ENCODE results near the gene PRLR. TPM values are rescaled to one million over a fixed set of nuclear protein-coding genes. Genes with fewer than 3 reads are reported as not detected.

Gene PRLR
- total and polyA plus RNA-seq, 2 experiments from 2014 or later: 0.31 to 2.2 TPM

DNA sequence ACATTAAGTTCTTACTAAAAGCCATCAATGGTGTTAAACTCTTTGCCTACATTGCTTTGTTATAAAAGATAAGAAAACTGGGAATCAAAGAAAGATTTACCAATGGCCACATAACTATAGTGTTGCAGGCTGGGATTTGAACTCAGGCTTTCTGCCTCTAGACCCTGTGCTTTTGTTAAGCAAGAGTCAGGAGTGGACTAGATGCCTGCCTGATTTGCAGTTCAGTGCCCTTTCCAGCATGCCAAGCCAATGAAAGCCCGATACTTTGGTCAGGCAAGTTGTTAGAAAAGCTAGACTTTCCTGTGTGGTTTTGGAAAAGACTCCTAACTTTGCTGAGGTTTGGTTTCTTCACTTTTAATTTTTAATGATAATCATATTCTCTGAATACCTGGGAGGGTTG, 161.1 kb downstream of the PRLR start (continued):
- TF ChIP-seq EZH2 (IDR thresholded peaks at IDR 0.05; ENCODE audit: low read depth, unreplicated experiment) (no peak), CREB1 (CRISPR knock-in tag; IDR thresholded peaks at IDR 0.05; ENCODE audit: low read depth) (no peak), EZH2phosphoT487 (IDR thresholded peaks at IDR 0.05; ENCODE audit: unreplicated experiment) (no peak)

- H3K27me3 Mint-ChIP-seq (ENCODE audit: insufficient read depth, low read depth, poor library complexity): peaks cover 5% of the 10 kb centered on the region
- no peaks in the 10 kb centered on the region for H3K9me3 Mint-ChIP-seq
- DNase-seq (ENCODE audit: low spot score): no peak
- Histone ChIP-seq H3K36me3 (ENCODE audit: insufficient read depth) (no peaks in the 10 kb centered on the region), H3F3A (replicated peaks; ENCODE audit: low read depth) (no peaks in the 10 kb centered on the region), H3K27ac (ENCODE audit: low read depth) (no peak overlapping the region), H3K4me2 (no peak overlapping the region), H3K9me2 (ENCODE audit: insufficient read depth) (no peaks in the 10 kb centered on the region), H3K4me3 (no peak overlapping the region), H3K4me1 (ENCODE audit: insufficient read depth) (no peaks in the 10 kb centered on the region), H3K79me2 (replicated peaks; ENCODE audit: insufficient read depth) (no peaks in the 10 kb centered on the region), H4K20me1 (replicated peaks; ENCODE audit: insufficient read depth) (no peaks in the 10 kb centered on the region), H2AFZ (no peak overlapping the region), H3K27me3 (ENCODE audit: insufficient read depth) (no peaks in the 10 kb centered on the region)
- no peaks in the 10 kb centered on the region for H3K4me1 Mint-ChIP-seq
- no peaks in the 10 kb centered on the region for H3K36me3 Mint-ChIP-seq (ENCODE audit: low read depth)
- ATAC-seq: no peak
- no peak overlapping the region for H3K4me3 Mint-ChIP-seq
- TF ChIP-seq ZNF462 (CRISPR knock-in tag; IDR thresholded peaks at IDR 0.05) (no peak), ZNF114 (CRISPR knock-in tag; IDR thresholded peaks at IDR 0.05) (no peak), CREB1 (CRISPR knock-in tag; IDR thresholded peaks at IDR 0.05; ENCODE audit: low read depth) (no peak), ZNF331 (CRISPR knock-in tag; IDR thresholded peaks at IDR 0.05; ENCODE audit: low read depth) (no peak), STAT1 (IDR thresholded peaks at IDR 0.05; ENCODE audit: unreplicated experiment) (no peak), ETS1 (IDR thresholded peaks at IDR 0.05) (no peak), POLR2AphosphoS5 (IDR thresholded peaks at IDR 0.05; ENCODE audit: low read depth) (no peak), NANOG (IDR thresholded peaks at IDR 0.05; ENCODE audit: borderline replicate concordance) (no peak), EZH2phosphoT487 (IDR thresholded peaks at IDR 0.05; ENCODE audit: unreplicated experiment) (no peak), EZH2 (IDR thresholded peaks at IDR 0.05; ENCODE audit: low read depth, unreplicated experiment) (no peak), JUNB (IDR thresholded peaks at IDR 0.05; ENCODE audit: unreplicated experiment) (no peak)
- TF ChIP-seq, protein P1, sequence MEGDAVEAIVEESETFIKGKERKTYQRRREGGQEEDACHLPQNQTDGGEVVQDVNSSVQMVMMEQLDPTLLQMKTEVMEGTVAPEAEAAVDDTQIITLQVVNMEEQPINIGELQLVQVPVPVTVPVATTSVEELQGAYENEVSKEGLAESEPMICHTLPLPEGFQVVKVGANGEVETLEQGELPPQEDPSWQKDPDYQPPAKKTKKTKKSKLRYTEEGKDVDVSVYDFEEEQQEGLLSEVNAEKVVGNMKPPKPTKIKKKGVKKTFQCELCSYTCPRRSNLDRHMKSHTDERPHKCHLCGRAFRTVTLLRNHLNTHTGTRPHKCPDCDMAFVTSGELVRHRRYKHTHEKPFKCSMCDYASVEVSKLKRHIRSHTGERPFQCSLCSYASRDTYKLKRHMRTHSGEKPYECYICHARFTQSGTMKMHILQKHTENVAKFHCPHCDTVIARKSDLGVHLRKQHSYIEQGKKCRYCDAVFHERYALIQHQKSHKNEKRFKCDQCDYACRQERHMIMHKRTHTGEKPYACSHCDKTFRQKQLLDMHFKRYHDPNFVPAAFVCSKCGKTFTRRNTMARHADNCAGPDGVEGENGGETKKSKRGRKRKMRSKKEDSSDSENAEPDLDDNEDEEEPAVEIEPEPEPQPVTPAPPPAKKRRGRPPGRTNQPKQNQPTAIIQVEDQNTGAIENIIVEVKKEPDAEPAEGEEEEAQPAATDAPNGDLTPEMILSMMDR (conservative IDR thresholded peaks at IDR 0.05; ENCODE audit: low read depth in 2 of 2): no peak
- TF ChIP-seq, protein P2, sequence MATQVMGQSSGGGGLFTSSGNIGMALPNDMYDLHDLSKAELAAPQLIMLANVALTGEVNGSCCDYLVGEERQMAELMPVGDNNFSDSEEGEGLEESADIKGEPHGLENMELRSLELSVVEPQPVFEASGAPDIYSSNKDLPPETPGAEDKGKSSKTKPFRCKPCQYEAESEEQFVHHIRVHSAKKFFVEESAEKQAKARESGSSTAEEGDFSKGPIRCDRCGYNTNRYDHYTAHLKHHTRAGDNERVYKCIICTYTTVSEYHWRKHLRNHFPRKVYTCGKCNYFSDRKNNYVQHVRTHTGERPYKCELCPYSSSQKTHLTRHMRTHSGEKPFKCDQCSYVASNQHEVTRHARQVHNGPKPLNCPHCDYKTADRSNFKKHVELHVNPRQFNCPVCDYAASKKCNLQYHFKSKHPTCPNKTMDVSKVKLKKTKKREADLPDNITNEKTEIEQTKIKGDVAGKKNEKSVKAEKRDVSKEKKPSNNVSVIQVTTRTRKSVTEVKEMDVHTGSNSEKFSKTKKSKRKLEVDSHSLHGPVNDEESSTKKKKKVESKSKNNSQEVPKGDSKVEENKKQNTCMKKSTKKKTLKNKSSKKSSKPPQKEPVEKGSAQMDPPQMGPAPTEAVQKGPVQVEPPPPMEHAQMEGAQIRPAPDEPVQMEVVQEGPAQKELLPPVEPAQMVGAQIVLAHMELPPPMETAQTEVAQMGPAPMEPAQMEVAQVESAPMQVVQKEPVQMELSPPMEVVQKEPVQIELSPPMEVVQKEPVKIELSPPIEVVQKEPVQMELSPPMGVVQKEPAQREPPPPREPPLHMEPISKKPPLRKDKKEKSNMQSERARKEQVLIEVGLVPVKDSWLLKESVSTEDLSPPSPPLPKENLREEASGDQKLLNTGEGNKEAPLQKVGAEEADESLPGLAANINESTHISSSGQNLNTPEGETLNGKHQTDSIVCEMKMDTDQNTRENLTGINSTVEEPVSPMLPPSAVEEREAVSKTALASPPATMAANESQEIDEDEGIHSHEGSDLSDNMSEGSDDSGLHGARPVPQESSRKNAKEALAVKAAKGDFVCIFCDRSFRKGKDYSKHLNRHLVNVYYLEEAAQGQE (IDR thresholded peaks at IDR 0.05; ENCODE audit: unreplicated experiment): no peak
- no peak overlapping the region for H3K27ac Mint-ChIP-seq
Measured at GRCh38 chr5:35067985-35068384, 162.3 kb downstream of the PRLR start.
